ENCODE data around the gene MAPK1IP1L.
"Not testable (repeated sequence)": the region's sequence is repeated elsewhere in the genome, so short reads cannot be mapped to it uniquely, and the experiment has no call there.

MAPK1IP1L gene

GRCh38 chr14:55047301-55048053 lies 4.0 kb upstream of the MAPK1IP1L start:
- Mint-ChIP-seq H3K27me3 (no peaks in the 10 kb centered on the region), H3K36me3 (peaks cover 3% of the 10 kb centered on the region), H3K4me3 (no peak overlapping the region), H3K4me1 (ENCODE audit: low read depth) (peaks cover 19% of the 10 kb centered on the region), H3K9me3 (ENCODE audit: low read depth) (no peaks in the 10 kb centered on the region), H3K27ac (no peak overlapping the region)

GRCh38 chr14:55048900-55049436 lies 2.5 kb upstream of the MAPK1IP1L start:
- Mint-ChIP-seq H3K27me3 (no peaks in the 10 kb centered on the region), H3K4me3 (no peak overlapping the region), H3K36me3 (no peaks in the 10 kb centered on the region), H3K4me1 (ENCODE audit: low read depth) (peaks cover 33% of the 10 kb centered on the region), H3K9me3 (ENCODE audit: low read depth) (no peaks in the 10 kb centered on the region), H3K27ac (no peak overlapping the region)

- Mint-ChIP-seq H3K4me1 (ENCODE audit: low read depth) (peaks cover 36% of the 10 kb centered on the region), H3K27ac (peak overlapping the region; percentile 91), H3K4me3 (peak overlapping the region; percentile 93), H3K27me3 (no peaks in the 10 kb centered on the region), H3K9me3 (ENCODE audit: low read depth) (no peaks in the 10 kb centered on the region), H3K36me3 (peaks cover 4% of the 10 kb centered on the region)
Observed at GRCh38 chr14:55051165-55051422, 353 bp upstream of the MAPK1IP1L start.

- Mint-ChIP-seq H3K36me3 (peaks cover 4% of the 10 kb centered on the region), H3K4me3 (peak overlapping the region; percentile 93), H3K4me1 (ENCODE audit: low read depth) (peaks cover 43% of the 10 kb centered on the region), H3K27ac (peak overlapping the region; percentile 88), H3K9me3 (ENCODE audit: low read depth) (no peaks in the 10 kb centered on the region), H3K27me3 (no peaks in the 10 kb centered on the region)
Observed at GRCh38 chr14:55052269-55052930, 953 bp downstream of the MAPK1IP1L start.

- Mint-ChIP-seq H3K9me3 (ENCODE audit: low read depth) (no peaks in the 10 kb centered on the region), H3K4me1 (ENCODE audit: low read depth) (peaks cover 45% of the 10 kb centered on the region), H3K27me3 (no peaks in the 10 kb centered on the region), H3K4me3 (peak overlapping the region; percentile 93), H3K27ac (peak overlapping the region; percentile 89), H3K36me3 (peaks cover 4% of the 10 kb centered on the region)
Observed at GRCh38 chr14:55053018-55053417, 1.6 kb downstream of the MAPK1IP1L start.

- Mint-ChIP-seq H3K4me1 (ENCODE audit: low read depth) (peaks cover 48% of the 10 kb centered on the region), H3K36me3 (peaks cover 4% of the 10 kb centered on the region), H3K9me3 (ENCODE audit: low read depth) (no peaks in the 10 kb centered on the region), H3K27me3 (no peaks in the 10 kb centered on the region), H3K27ac (peak overlapping the region; percentile 89), H3K4me3 (peak overlapping the region; percentile 93)
Observed at GRCh38 chr14:55053500-55053899, 2.1 kb downstream of the MAPK1IP1L start.

- peak overlapping the region; percentile 93 for H3K4me3 Mint-ChIP-seq
- no peaks in the 10 kb centered on the region for H3K27me3 Mint-ChIP-seq
- H3K9me3 Mint-ChIP-seq (ENCODE audit: low read depth), result no peaks in the 10 kb centered on the region
- no peak overlapping the region for H3K27ac Mint-ChIP-seq
- H3K4me1 Mint-ChIP-seq (ENCODE audit: low read depth), result peaks cover 48% of the 10 kb centered on the region
- peaks cover 4% of the 10 kb centered on the region for H3K36me3 Mint-ChIP-seq
Observed at GRCh38 chr14:55054098-55054497, 2.7 kb downstream of the MAPK1IP1L start.

GRCh38 chr14:55057919-55058318 lies 6.5 kb downstream of the MAPK1IP1L start:
- H3K9me3 Mint-ChIP-seq (ENCODE audit: low read depth), result no peaks in the 10 kb centered on the region
- peaks cover 4% of the 10 kb centered on the region for H3K36me3 Mint-ChIP-seq
- H3K4me3 Mint-ChIP-seq, result no peak overlapping the region
- peaks cover 51% of the 10 kb centered on the region for H3K4me1 Mint-ChIP-seq (ENCODE audit: low read depth)
- H3K27ac Mint-ChIP-seq, result no peak overlapping the region
- H3K27me3 Mint-ChIP-seq, result no peaks in the 10 kb centered on the region

- Mint-ChIP-seq H3K36me3 (peaks cover 3% of the 10 kb centered on the region), H3K27me3 (no peaks in the 10 kb centered on the region), H3K27ac (no peak overlapping the region), H3K4me3 (no peak overlapping the region), H3K9me3 (ENCODE audit: low read depth) (no peaks in the 10 kb centered on the region), H3K4me1 (ENCODE audit: low read depth) (peaks cover 40% of the 10 kb centered on the region)
Observed at GRCh38 chr14:55059333-55059732, 7.9 kb downstream of the MAPK1IP1L start.

GRCh38 chr14:55062517-55063351 lies 11.3 kb downstream of the MAPK1IP1L start:
- H3K36me3 Mint-ChIP-seq, result peaks cover 7% of the 10 kb centered on the region
- H3K4me1 Mint-ChIP-seq (ENCODE audit: low read depth), result peaks cover 27% of the 10 kb centered on the region

GRCh38 chr14:55064896-55065295 lies 13.4 kb downstream of the MAPK1IP1L start:
- not testable (repeated sequence) for H3K27me3 Mint-ChIP-seq; H3K36me3 Mint-ChIP-seq; H3K4me3 Mint-ChIP-seq; H3K27ac Mint-ChIP-seq; H3K9me3 Mint-ChIP-seq (ENCODE audit: low read depth)
- H3K4me1 Mint-ChIP-seq (ENCODE audit: low read depth), result peaks cover 14% of the 10 kb centered on the region

More at GRCh38 chr14:55062517-55063351, 11.3 kb downstream of the MAPK1IP1L start:
- no peaks in the 10 kb centered on the region for H3K27me3 Mint-ChIP-seq
- no peak overlapping the region for H3K4me3 Mint-ChIP-seq
- no peaks in the 10 kb centered on the region for H3K9me3 Mint-ChIP-seq (ENCODE audit: low read depth)
- H3K27ac Mint-ChIP-seq, result no peak overlapping the region

GRCh38 chr14:55065411-55065810 lies 14.0 kb downstream of the MAPK1IP1L start:
- no peak overlapping the region for H3K4me3 Mint-ChIP-seq
- no peaks in the 10 kb centered on the region for H3K9me3 Mint-ChIP-seq (ENCODE audit: low read depth)
- H3K36me3 Mint-ChIP-seq, result peaks cover 7% of the 10 kb centered on the region
- H3K27me3 Mint-ChIP-seq, result no peaks in the 10 kb centered on the region
- peak overlapping the region; percentile 23 for H3K27ac Mint-ChIP-seq
- peaks cover 13% of the 10 kb centered on the region for H3K4me1 Mint-ChIP-seq (ENCODE audit: low read depth)

- peaks cover 7% of the 10 kb centered on the region for H3K36me3 Mint-ChIP-seq
- peaks cover 13% of the 10 kb centered on the region for H3K4me1 Mint-ChIP-seq (ENCODE audit: low read depth)
- H3K27ac Mint-ChIP-seq, result no peak overlapping the region
Observed at GRCh38 chr14:55066223-55066622, 14.8 kb downstream of the MAPK1IP1L start.

GRCh38 chr14:55070981-55071411 lies 19.5 kb downstream of the MAPK1IP1L start:
- no peaks in the 10 kb centered on the region for H3K9me3 Mint-ChIP-seq (ENCODE audit: low read depth)
- H3K4me3 Mint-ChIP-seq, result no peak overlapping the region
- H3K27ac Mint-ChIP-seq, result peak overlapping the region; percentile 89

More at GRCh38 chr14:55066223-55066622, 14.8 kb downstream of the MAPK1IP1L start:
- Mint-ChIP-seq H3K27me3 (no peaks in the 10 kb centered on the region), H3K4me3 (no peak overlapping the region), H3K9me3 (ENCODE audit: low read depth) (no peaks in the 10 kb centered on the region)

More at GRCh38 chr14:55070981-55071411, 19.5 kb downstream of the MAPK1IP1L start:
- peaks cover 32% of the 10 kb centered on the region for H3K4me1 Mint-ChIP-seq (ENCODE audit: low read depth)
- no peaks in the 10 kb centered on the region for H3K27me3 Mint-ChIP-seq
- peaks cover 4% of the 10 kb centered on the region for H3K36me3 Mint-ChIP-seq
